ENCODE measurements around the gene OSBPL3. TPM values are rescaled to one million over a fixed set of nuclear protein-coding genes. Genes with fewer than 3 reads are reported as not detected.
"Not testable (repeated sequence)": the region's sequence is repeated elsewhere in the genome, so short reads cannot be mapped to it uniquely, and the experiment has no call there.

OSBPL3 gene
- total RNA-seq, 1 donor from 2014 or later = 26.8 TPM

- no peak for DNase-seq (ENCODE audit: low read depth)
- no peak for TF ChIP-seq CTCF (conservative IDR thresholded peaks at IDR 0.05; ENCODE audit: low read depth, low read length)
- no peak overlapping the region for H3K4me3 ChIP-seq (ENCODE audit: low read depth, low read length)
Observed at GRCh38 chr7:25014756-25015155, 34.8 kb upstream of the OSBPL3 start.

- DNase-seq (ENCODE audit: low read depth); H3K4me3 ChIP-seq (ENCODE audit: low read depth, low read length): not testable (repeated sequence)
Observed at GRCh38 chr7:25012710-25013109, 32.7 kb upstream of the OSBPL3 start.

- no peak overlapping the region for H3K4me3 ChIP-seq (ENCODE audit: low read depth, low read length)
- TF ChIP-seq CTCF (conservative IDR thresholded peaks at IDR 0.05; ENCODE audit: low read depth, low read length) = no peak
- DNase-seq (ENCODE audit: low read depth) = no peak
Observed at GRCh38 chr7:25012254-25012653, 32.3 kb upstream of the OSBPL3 start.

- no peak for DNase-seq (ENCODE audit: low read depth)
- no peak overlapping the region for H3K4me3 ChIP-seq (ENCODE audit: low read depth, low read length)
- no peak for TF ChIP-seq CTCF (conservative IDR thresholded peaks at IDR 0.05; ENCODE audit: low read depth, low read length)
Observed at GRCh38 chr7:25009257-25009656, 29.3 kb upstream of the OSBPL3 start.

GRCh38 chr7:25007668-25008067 lies 27.7 kb upstream of the OSBPL3 start:
- DNase-seq (ENCODE audit: low read depth) = no peak
- TF ChIP-seq CTCF (conservative IDR thresholded peaks at IDR 0.05; ENCODE audit: low read depth, low read length) = no peak
- no peak overlapping the region for H3K4me3 ChIP-seq (ENCODE audit: low read depth, low read length)

- no peak for DNase-seq (ENCODE audit: low read depth)
- no peak for TF ChIP-seq CTCF (conservative IDR thresholded peaks at IDR 0.05; ENCODE audit: low read depth, low read length)
- H3K4me3 ChIP-seq (ENCODE audit: low read depth, low read length) = no peak overlapping the region
Observed at GRCh38 chr7:25006276-25006675, 26.3 kb upstream of the OSBPL3 start.

GRCh38 chr7:25005658-25006057 lies 25.7 kb upstream of the OSBPL3 start:
- DNase-seq (ENCODE audit: low read depth) = no peak
- H3K4me3 ChIP-seq (ENCODE audit: low read depth, low read length) = no peak overlapping the region
- no peak for TF ChIP-seq CTCF (conservative IDR thresholded peaks at IDR 0.05; ENCODE audit: low read depth, low read length)

- no peak for DNase-seq (ENCODE audit: low read depth)
- no peak overlapping the region for H3K4me3 ChIP-seq (ENCODE audit: low read depth, low read length)
- no peak for TF ChIP-seq CTCF (conservative IDR thresholded peaks at IDR 0.05; ENCODE audit: low read depth, low read length)
Observed at GRCh38 chr7:25002786-25003185, 22.8 kb upstream of the OSBPL3 start.

Measured in epithelial cell of proximal tubule (primary cell).